GM18867 (cell line): ENCODE data around the gene C5AR1.
"Not testable (repeated sequence)": the region's sequence is repeated elsewhere in the genome, so short reads cannot be mapped to it uniquely, and the experiment has no call there.

Experiments
- ATAC-seq: cut with Tn5 transposase; IDR thresholded peaks from one replicate; pipeline ENCODE4 v1.9.1; 2021; ENCODE audit warnings: mild to moderate bottlenecking, moderate library complexity; ENCODE audit not compliant: unreplicated experiment

C5AR1 gene

DNA sequence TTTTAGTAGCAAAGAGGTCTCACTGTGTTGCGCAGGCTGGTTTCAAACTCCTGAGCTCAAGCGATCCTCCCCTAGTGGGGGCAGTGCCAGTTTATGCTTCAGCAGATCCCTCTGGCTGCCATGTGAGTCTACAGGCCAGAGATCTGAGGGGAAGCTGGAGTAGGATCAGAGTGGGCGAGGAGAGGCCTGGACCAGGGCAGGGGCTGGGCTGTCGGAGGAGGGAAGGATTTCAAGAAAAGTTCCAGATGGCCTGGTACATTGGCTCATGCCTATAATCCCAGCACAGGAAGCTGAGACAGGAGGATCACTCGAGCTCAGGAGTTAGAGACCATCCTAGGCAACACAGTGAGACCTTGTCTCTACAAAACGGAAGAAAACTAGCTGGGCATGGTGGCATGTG is 49.3 kb downstream of the C5AR1 start:
- no peak for ATAC-seq

GRCh38 chr19:47362321-47362720 is 52.7 kb downstream of the C5AR1 start:
- ATAC-seq: no peak

DNA sequence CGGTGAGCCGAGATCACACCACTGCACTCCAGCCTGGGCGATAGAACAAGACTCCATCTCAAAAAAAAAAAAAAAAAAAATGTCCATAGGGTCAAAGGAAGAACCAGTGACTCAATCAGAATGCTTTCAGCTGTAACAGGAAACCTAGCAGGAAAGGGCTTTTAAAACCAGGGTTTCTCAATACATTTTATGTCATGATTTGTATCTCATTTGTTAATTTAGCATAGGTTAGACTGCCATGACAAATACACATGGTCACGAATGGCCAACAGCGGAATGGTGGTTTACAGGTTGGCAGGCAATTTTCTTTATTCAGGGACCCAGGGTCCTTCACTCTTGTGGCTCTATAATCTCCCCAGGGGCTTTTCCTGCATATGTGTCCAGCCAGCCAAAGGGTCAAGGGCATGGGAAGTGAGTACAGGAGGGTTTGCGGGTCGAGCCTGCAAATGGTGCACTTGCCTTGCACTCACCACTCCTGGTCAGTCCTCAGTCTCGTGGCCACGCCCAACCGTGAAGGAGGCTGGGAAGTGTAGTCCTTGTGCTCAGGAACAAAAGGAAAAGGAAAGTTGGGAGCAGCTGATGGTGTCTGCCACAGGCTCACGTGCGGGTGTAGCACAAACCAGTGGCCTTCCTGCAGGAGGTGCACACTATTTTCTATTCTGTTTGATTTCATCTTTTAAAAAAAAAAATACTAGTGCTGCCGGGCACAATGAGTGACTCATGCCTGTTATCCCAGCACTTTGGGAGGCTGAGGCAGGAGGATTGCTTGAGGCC is 54.3 kb downstream of the C5AR1 start:
- ATAC-seq: no peak

DNA sequence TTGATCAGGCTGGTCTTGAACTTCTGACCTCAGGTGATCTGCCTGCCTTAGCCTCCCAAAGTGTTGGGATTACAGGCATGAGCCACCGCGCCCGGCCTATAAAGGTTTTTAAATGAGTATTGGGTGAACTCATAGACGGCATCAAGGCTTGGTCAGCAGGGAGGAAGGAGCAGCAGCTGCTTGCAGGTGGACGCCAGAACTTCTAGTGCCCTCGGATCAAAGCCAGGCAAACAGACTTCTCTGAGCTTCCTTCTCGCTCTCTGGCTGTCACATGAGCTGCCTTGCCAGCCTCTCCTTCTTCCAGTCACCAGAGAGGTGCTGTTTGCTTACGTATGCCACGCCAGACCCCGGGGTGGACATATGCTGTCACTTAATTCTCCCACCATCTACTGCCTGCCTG is 55.8 kb downstream of the C5AR1 start:
- ATAC-seq: not testable (repeated sequence)

GRCh38 chr19:47370045-47370611 is 60.5 kb downstream of the C5AR1 start:
- no peak for ATAC-seq

- no peak for ATAC-seq
These were observed 61.6 kb downstream of the C5AR1 start for GRCh38 chr19:47371261-47371660.
